Left lung (tissue), 10 donors: ENCODE measurements around the gene RNF44. TPM values are rescaled to one million over a fixed set of nuclear protein-coding genes. Genes with fewer than 3 reads are reported as not detected.

ENCODE experiments used
- ATAC-seq: fragments of 200-7000 bp; cut with Tn5 transposase; one replicate; pipeline ENCODE4 v1.9.1; 2020; ENCODE audit warnings: moderate library complexity
- DNase-seq, 4 donors: peaks; one replicate each; pipeline ENCODE4 v3.0.0-alpha.2; 2013 to 2020
- H3K27ac ChIP-seq, 2 donors: fragments of 200-600 bp; sonication (generic) in 1 of 2; one replicate each; pipeline versions ENCODE4 v1.5.0 to v1.8.0; 2020 to 2021
- H3K27me3 ChIP-seq, 2 donors: fragments of 200-600 bp; sonication (generic) in 1 of 2; one replicate each; pipeline versions ENCODE4 v1.5.0 to v1.8.0; 2020 to 2021
- H3K36me3 ChIP-seq, 2 donors: fragments of 200-600 bp; sonication (generic) in 1 of 2; one replicate each; pipeline versions ENCODE4 v1.5.0 to v1.8.0; 2020 to 2021
- H3K4me1 ChIP-seq, 2 donors: fragments of 200-600 bp; one replicate each; pipeline ENCODE4 v1.8.0; 2021
- H3K4me3 ChIP-seq, 2 donors: fragments of 200-600 bp; sonication (generic) in 1 of 2; one replicate each; pipeline versions ENCODE4 v1.5.0 to v1.8.0; 2020 to 2021; ENCODE audit warnings: mild to moderate bottlenecking in 1 of 2
- H3K9me3 ChIP-seq, 2 donors: fragments of 200-600 bp; sonication (generic) in 1 of 2; one replicate each; pipeline versions ENCODE4 v1.5.0 to v1.8.0; 2020 to 2021
- intact Hi-C, 2 donors: fragments of 100-400 bp; cut with DNase I; formaldehyde crosslinking; loops; one replicate each; pipeline versions ENCODE4 v1.11.2 to v1.14.2; 2022
- polyA plus RNA-seq, 6 donors: library from polyadenylated mRNA; unstranded; fragments of 120-200 nt; gene quantifications; one replicate each; pipeline ENCODE4 v1.2.1, GENCODE V29; 2013; ENCODE audit not compliant: insufficient read length in 6 of 6
- total RNA-seq, 2 donors: library from RNA; stranded (reverse); fragmentation: NEBNext Ultra II Directional; extraction: Animal tissue kit (Norgen Biotek cat#: 25700); gene quantifications; one replicate each; pipeline ENCODE4 v1.2.1, GENCODE V29; 2021
- TF ChIP-seq, protein P1 (sequence below), 2 donors: fragments of 200-600 bp; sonication (generic) in 1 of 2; IDR thresholded peaks; one replicate each; pipeline versions ENCODE4 v1.5.0 to v1.8.0; 2021; ENCODE audit warnings: antibody characterized with exemption in 2 of 2
- donor health status: DM: no; HTN: yes; CAD: no.
- donor health status: DM: no; HTN: no; CAD: no.

Gene RNF44
- total and polyA plus RNA-seq, 8 donors: 37.6 to 61.7 (median 45.0) TPM

DNA sequence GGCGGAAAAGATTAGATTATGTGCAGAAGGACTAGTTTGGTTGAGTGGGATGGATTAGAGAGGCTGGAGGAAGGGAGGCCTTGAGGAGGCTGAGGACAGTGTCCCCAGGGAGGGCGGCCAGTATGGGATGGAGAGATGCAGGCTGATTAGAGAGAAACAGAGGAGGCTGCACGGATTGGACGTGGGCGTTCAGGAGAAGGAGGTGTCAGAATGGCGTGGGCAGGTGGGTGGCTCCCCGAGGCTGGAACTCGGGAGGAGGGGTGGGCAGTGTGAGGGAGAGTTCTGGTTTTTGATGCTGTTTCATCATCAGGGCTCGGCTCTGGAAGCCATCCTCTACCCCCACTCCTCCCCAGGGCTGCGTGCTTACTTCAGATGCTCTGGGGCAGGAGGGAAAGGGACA lies 25.0 kb upstream of the RNF44 start:
- DNase-seq (no peak), ATAC-seq (no peak)
- peaks cover 0 to 22% of the 10 kb centered on the region in 2 donors for H3K27me3 ChIP-seq
- H3K4me3 ChIP-seq: no peak overlapping the region
- no peaks in the 10 kb centered on the region for H3K4me1 ChIP-seq
- TF ChIP-seq, protein P1, sequence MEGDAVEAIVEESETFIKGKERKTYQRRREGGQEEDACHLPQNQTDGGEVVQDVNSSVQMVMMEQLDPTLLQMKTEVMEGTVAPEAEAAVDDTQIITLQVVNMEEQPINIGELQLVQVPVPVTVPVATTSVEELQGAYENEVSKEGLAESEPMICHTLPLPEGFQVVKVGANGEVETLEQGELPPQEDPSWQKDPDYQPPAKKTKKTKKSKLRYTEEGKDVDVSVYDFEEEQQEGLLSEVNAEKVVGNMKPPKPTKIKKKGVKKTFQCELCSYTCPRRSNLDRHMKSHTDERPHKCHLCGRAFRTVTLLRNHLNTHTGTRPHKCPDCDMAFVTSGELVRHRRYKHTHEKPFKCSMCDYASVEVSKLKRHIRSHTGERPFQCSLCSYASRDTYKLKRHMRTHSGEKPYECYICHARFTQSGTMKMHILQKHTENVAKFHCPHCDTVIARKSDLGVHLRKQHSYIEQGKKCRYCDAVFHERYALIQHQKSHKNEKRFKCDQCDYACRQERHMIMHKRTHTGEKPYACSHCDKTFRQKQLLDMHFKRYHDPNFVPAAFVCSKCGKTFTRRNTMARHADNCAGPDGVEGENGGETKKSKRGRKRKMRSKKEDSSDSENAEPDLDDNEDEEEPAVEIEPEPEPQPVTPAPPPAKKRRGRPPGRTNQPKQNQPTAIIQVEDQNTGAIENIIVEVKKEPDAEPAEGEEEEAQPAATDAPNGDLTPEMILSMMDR (IDR thresholded peaks at IDR 0.05): no peak
- no peak overlapping the region for H3K27ac ChIP-seq
- intact Hi-C loops: no loop called here
- no peaks in the 10 kb centered on the region for H3K9me3 ChIP-seq
- no peaks in the 10 kb centered on the region for H3K36me3 ChIP-seq

DNA sequence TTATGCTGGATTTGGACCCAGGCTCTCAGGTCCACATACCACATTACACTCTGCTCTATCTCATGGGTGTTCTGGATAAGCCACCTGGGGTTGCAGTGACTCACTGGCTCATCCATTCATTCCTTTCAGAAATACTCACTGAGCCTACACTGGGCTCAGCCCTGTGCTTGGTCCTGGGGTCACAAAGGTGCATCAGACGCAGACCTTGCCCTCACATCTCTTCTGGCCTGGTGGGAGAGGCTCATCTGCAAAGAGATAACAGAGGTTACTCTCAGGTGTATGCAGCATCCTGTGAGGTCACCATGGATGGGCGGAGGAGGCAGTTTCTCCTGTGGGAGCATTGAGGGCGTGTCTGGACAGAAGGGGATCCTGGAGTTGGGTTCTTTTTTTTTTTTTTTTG lies 24.1 kb upstream of the RNF44 start:
- no peak for ATAC-seq
- intact Hi-C loops: no loop called here

DNA sequence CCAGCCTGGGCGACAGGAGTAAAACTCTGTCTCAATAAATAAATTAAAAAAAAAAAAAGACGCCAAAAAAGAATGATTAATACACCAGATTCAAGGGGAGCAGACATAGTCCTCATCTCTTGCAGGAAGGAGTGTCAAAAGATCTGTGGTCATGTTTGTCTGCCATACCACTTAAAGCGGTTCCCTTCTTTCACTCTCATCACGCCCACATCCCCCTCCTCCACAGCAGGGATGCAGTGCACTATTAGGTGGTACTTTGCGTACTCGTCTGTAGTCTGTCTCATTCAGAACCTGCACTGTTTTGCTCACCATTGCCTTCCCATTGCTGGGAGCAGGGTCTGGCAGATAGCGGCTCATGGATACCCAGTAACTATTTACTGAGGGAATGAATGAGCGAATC lies 23.2 kb upstream of the RNF44 start:
- Histone ChIP-seq H3K9me3 (no peaks in the 10 kb centered on the region), H3K4me1 (peaks cover 0 to 2% of the 10 kb centered on the region in 2 donors), H3K4me3 (no peak overlapping the region), H3K36me3 (no peaks in the 10 kb centered on the region), H3K27me3 (peaks cover 0 to 22% of the 10 kb centered on the region in 2 donors), H3K27ac (no peak overlapping the region)
- TF ChIP-seq, protein P1 (IDR thresholded peaks at IDR 0.05): no peak
- intact Hi-C loops: no loop called here
- no peak for ATAC-seq
- DNase-seq: no peak

More for the DNA sequence above, 24.1 kb upstream of the RNF44 start:
- peaks cover 0 to 22% of the 10 kb centered on the region in 2 donors for H3K27me3 ChIP-seq
- no peaks in the 10 kb centered on the region for H3K4me1 ChIP-seq
- TF ChIP-seq, protein P1 (IDR thresholded peaks at IDR 0.05): no peak
- H3K4me3 ChIP-seq: no peak overlapping the region
- no peak for DNase-seq
- no peak overlapping the region for H3K27ac ChIP-seq
- no peaks in the 10 kb centered on the region for H3K36me3 ChIP-seq
- no peaks in the 10 kb centered on the region for H3K9me3 ChIP-seq

DNA sequence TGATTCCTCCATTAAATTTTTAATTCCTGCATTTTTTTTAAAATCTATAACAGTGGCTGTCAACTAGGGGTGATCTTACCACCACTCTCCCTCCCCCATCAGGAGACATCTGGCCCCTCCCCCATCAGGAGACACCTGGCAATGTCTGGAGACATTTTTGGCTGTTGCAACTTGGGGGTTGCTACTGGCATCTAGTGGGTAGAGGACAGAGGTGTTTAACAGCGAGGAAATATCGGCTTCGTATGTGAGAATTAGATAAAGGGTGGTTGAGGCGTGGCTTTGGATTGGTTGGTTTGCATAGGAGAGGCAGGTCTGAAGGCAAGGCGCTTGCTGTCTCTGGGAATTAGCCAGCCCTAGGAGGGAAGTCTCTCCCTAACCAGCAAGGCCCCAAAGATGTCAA lies 22.5 kb upstream of the RNF44 start:
- TF ChIP-seq, protein P1 (IDR thresholded peaks at IDR 0.05): no peak
- no peak for DNase-seq
- intact Hi-C loops: no loop called here

DNA sequence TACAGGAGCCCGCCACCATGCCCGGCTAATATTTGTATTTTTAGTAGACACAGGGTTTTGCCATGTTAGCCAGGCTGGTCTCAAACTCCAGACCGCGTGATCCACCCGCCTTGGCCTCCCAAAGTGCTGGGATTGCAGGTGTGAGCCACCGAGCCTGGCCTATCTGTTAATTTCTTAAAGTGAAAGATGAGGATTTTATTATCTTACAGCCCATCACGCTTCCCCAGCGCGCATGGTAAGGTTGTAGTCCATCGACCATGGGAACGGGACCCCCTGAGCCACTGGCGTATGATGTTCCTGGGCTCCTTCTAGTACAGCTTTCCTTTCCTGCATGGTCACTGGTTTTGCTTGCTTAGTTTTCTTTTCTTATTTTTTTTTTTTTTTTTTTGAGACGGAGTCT lies 20.6 kb upstream of the RNF44 start:
- TF ChIP-seq, protein P1 (IDR thresholded peaks at IDR 0.05): no peak
- DNase-seq: peak in 1 of 4 donors; percentile 17
- intact Hi-C loops: no loop called here
- H3K4me1 ChIP-seq: peaks cover 0 to 4% of the 10 kb centered on the region in 2 donors
- no peak for ATAC-seq
- no peaks in the 10 kb centered on the region for H3K9me3 ChIP-seq
- H3K27ac ChIP-seq: no peak overlapping the region
- H3K4me3 ChIP-seq: no peak overlapping the region
- H3K27me3 ChIP-seq: peaks cover 0 to 42% of the 10 kb centered on the region in 2 donors
- no peaks in the 10 kb centered on the region for H3K36me3 ChIP-seq

More for the DNA sequence above, 22.5 kb upstream of the RNF44 start:
- peaks cover 0 to 4% of the 10 kb centered on the region in 2 donors for H3K4me1 ChIP-seq
- ATAC-seq: no peak
- no peaks in the 10 kb centered on the region for H3K36me3 ChIP-seq
- no peaks in the 10 kb centered on the region for H3K9me3 ChIP-seq
- H3K4me3 ChIP-seq: no peak overlapping the region
- peaks cover 0 to 24% of the 10 kb centered on the region in 2 donors for H3K27me3 ChIP-seq
- no peak overlapping the region for H3K27ac ChIP-seq
